ENCODE measurements around the gene DUSP1. TPM values are rescaled to one million over a fixed set of nuclear protein-coding genes. Genes with fewer than 3 reads are reported as not detected.

The DUSP1 gene
- total RNA-seq, 1 donor from 2014 or later, result 4.2 TPM

DNA sequence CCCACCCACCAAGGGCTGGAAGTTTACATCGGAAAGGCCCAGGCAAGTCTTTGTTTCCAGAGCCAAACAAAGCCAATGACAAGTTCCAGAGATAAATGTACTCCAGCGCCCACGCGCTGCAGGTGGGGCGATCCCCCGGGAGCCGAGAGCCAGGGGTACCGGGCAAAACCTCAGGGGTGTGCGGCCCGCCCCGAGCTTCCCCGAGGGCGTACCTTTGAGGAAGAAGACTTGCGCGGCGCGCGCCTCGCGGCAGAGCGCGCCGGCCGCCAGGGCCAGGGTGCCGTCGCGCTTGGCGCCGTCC is 671 bp downstream of the DUSP1 start:
- Histone ChIP-seq H3K4me3 (peak overlapping the region; percentile 62), H4K20me1 (ENCODE audit: low read depth) (peaks cover 9% of the 10 kb centered on the region), H3K4me2 (peak overlapping the region; percentile 96), H3K79me2 (ENCODE audit: low read depth) (no peaks in the 10 kb centered on the region), H3K9ac (no peak overlapping the region), H3K9me3 (ENCODE audit: low read depth) (no peaks in the 10 kb centered on the region), H3K27me3 (peaks cover 55% of the 10 kb centered on the region), H3F3A (ENCODE audit: low read depth) (peaks cover 26% of the 10 kb centered on the region), H2AFZ (replicated peaks) (peak overlapping the region; percentile 45), H3K27ac (no peak overlapping the region), H3K4me1 (peaks cover 4% of the 10 kb centered on the region), H3K36me3 (no peaks in the 10 kb centered on the region)
- Mint-ChIP-seq H3K4me1 (peaks cover 56% of the 10 kb centered on the region), H3K27me3 (ENCODE audit: insufficient read depth, low read depth) (peaks cover 9% of the 10 kb centered on the region), H3K9me3 (peaks cover 3% of the 10 kb centered on the region), H3K36me3 (peaks cover 16% of the 10 kb centered on the region), H3K27ac (peak overlapping the region; percentile 94), H3K4me3 (peak overlapping the region; percentile 98)
- TF ChIP-seq, protein P1, sequence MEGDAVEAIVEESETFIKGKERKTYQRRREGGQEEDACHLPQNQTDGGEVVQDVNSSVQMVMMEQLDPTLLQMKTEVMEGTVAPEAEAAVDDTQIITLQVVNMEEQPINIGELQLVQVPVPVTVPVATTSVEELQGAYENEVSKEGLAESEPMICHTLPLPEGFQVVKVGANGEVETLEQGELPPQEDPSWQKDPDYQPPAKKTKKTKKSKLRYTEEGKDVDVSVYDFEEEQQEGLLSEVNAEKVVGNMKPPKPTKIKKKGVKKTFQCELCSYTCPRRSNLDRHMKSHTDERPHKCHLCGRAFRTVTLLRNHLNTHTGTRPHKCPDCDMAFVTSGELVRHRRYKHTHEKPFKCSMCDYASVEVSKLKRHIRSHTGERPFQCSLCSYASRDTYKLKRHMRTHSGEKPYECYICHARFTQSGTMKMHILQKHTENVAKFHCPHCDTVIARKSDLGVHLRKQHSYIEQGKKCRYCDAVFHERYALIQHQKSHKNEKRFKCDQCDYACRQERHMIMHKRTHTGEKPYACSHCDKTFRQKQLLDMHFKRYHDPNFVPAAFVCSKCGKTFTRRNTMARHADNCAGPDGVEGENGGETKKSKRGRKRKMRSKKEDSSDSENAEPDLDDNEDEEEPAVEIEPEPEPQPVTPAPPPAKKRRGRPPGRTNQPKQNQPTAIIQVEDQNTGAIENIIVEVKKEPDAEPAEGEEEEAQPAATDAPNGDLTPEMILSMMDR (IDR thresholded peaks at IDR 0.05), result no peak
- TF ChIP-seq EZH2 (IDR thresholded peaks at IDR 0.05) (no peak), EZH2phosphoT487 (IDR thresholded peaks at IDR 0.05) (no peak)
- no peak for DNase-seq (ENCODE audit: low spot score)

DNA sequence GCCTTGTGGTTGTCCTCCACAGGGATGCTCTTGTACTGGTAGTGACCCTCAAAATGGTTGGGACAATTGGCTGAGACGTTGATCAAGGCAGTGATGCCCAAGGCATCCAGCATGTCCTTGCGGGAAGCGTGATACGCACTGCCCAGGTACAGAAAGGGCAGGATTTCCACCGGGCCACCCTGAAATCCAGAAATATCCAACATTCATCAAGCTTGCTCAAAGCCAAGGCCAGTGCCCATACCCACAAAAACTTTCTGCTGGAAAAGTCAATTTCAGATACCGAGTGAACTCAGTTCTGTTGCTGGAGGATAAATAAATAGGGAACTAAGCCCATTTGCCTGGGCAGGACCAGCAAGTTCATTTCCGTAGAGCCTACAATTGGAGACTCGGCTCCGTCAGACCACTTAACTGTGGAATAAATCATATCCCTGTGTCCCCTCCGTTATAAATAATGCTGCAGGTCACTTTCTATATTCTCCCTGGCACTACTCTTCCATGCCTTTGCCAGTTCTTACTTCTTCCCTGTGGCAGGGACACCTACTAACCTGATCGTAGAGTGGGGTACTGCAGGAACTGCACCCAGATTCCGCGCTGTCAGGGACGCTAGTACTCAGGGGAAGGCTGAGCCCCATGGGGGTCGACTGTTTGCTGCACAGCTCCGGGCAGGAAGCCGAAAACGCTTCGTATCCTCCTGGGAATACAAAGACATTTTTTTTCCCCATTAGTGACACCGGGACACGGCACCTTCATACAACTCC is 1.2 kb downstream of the DUSP1 start:
- Mint-ChIP-seq H3K4me3 (peak overlapping the region; percentile 98), H3K27me3 (ENCODE audit: insufficient read depth, low read depth) (peaks cover 8% of the 10 kb centered on the region), H3K36me3 (peaks cover 16% of the 10 kb centered on the region), H3K4me1 (peaks cover 60% of the 10 kb centered on the region), H3K9me3 (peaks cover 3% of the 10 kb centered on the region), H3K27ac (peak overlapping the region; percentile 94)
- Histone ChIP-seq H3K27ac (no peak overlapping the region), H4K20me1 (ENCODE audit: low read depth) (peaks cover 9% of the 10 kb centered on the region), H2AFZ (replicated peaks) (peak overlapping the region; percentile 45), H3K4me3 (peak overlapping the region; percentile 62), H3K36me3 (no peaks in the 10 kb centered on the region), H3K4me2 (peak overlapping the region; percentile 96), H3K4me1 (peaks cover 6% of the 10 kb centered on the region), H3F3A (ENCODE audit: low read depth) (peaks cover 29% of the 10 kb centered on the region), H3K79me2 (ENCODE audit: low read depth) (no peaks in the 10 kb centered on the region), H3K9me3 (ENCODE audit: low read depth) (no peaks in the 10 kb centered on the region), H3K27me3 (peaks cover 50% of the 10 kb centered on the region), H3K9ac (no peak overlapping the region)
- DNase-seq (ENCODE audit: low spot score), result peak; percentile 30
- TF ChIP-seq, protein P1 (IDR thresholded peaks at IDR 0.05), result no peak
- TF ChIP-seq EZH2phosphoT487 (IDR thresholded peaks at IDR 0.05) (no peak), EZH2 (IDR thresholded peaks at IDR 0.05) (no peak)

DNA sequence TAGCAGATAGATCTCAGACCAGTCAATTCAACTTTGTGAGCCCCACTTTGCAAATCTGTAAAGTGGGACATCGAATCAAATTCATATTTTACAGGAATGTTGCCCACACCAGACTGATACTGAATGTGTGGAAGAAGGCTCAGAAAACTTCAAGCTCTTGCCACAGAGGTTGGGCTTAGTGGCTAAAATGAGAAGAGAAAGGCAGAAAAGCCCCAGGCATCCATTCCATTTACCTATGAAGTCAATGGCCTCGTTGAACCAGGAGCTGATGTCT is 1.7 kb downstream of the DUSP1 start:
- Histone ChIP-seq H3K9ac (no peak overlapping the region), H4K20me1 (ENCODE audit: low read depth) (peaks cover 9% of the 10 kb centered on the region), H3K9me3 (ENCODE audit: low read depth) (no peaks in the 10 kb centered on the region), H2AFZ (replicated peaks) (no peak overlapping the region), H3K4me1 (peaks cover 9% of the 10 kb centered on the region), H3K79me2 (ENCODE audit: low read depth) (no peaks in the 10 kb centered on the region), H3K4me3 (no peak overlapping the region), H3K27me3 (peaks cover 44% of the 10 kb centered on the region), H3K36me3 (no peaks in the 10 kb centered on the region), H3K4me2 (peak overlapping the region; percentile 96), H3F3A (ENCODE audit: low read depth) (peaks cover 33% of the 10 kb centered on the region), H3K27ac (no peak overlapping the region)
- Mint-ChIP-seq H3K36me3 (peaks cover 16% of the 10 kb centered on the region), H3K27me3 (ENCODE audit: insufficient read depth, low read depth) (peaks cover 3% of the 10 kb centered on the region), H3K4me3 (peak overlapping the region; percentile 98), H3K4me1 (peaks cover 62% of the 10 kb centered on the region), H3K27ac (no peak overlapping the region), H3K9me3 (peaks cover 3% of the 10 kb centered on the region)
- no peak for DNase-seq (ENCODE audit: low spot score)
- TF ChIP-seq, protein P1 (IDR thresholded peaks at IDR 0.05), result no peak
- no peak for TF ChIP-seq EZH2 (IDR thresholded peaks at IDR 0.05)
- no peak for TF ChIP-seq EZH2phosphoT487 (IDR thresholded peaks at IDR 0.05)

Data from neural progenitor cell (in vitro differentiated cells).